ENCODE measurements around the gene SLC7A4. TPM values are rescaled to one million over a fixed set of nuclear protein-coding genes. Genes with fewer than 3 reads are reported as not detected.
A peak's percentile ranks its signal among the peaks of the same experiment; 100 is the strongest.

SLC7A4 gene
- total and polyA plus RNA-seq, 8 donors: 0.14 to 3.0 (median 0.40) TPM

- Histone ChIP-seq H3K4me1 (peaks cover 3 to 19% of the 10 kb centered on the region in 2 donors), H3K4me3 (no peak overlapping the region), H3K9me3 (no peaks in the 10 kb centered on the region), H3K27me3 (no peaks in the 10 kb centered on the region), H3K27ac (no peak overlapping the region), H3K36me3 (peaks cover 0 to 52% of the 10 kb centered on the region in 2 donors)
- intact Hi-C loops (cut with DNase I): no loop called here
- no peak for TF ChIP-seq CTCF (IDR thresholded peaks at IDR 0.05)
- DNase-seq (no peak), ATAC-seq (no peak)
These were observed 46.0 kb downstream of the SLC7A4 start for GRCh38 chr22:20986365-20986764.

- Histone ChIP-seq H3K4me1 (peaks cover 8 to 24% of the 10 kb centered on the region in 2 donors), H3K27ac (no peak overlapping the region), H3K27me3 (no peaks in the 10 kb centered on the region), H3K36me3 (peaks cover 0 to 45% of the 10 kb centered on the region in 2 donors), H3K4me3 (no peak overlapping the region), H3K9me3 (no peaks in the 10 kb centered on the region)
- no peak for TF ChIP-seq CTCF (IDR thresholded peaks at IDR 0.05)
- DNase-seq (no peak), ATAC-seq (no peak)
- intact Hi-C loops (cut with DNase I): no loop called here
These were observed 46.6 kb downstream of the SLC7A4 start for GRCh38 chr22:20985720-20986119.

GRCh38 chr22:20983081-20983771 is 49.1 kb downstream of the SLC7A4 start:
- intact Hi-C loops (cut with DNase I): no loop called here

GRCh38 chr22:20982563-20982882 is 49.8 kb downstream of the SLC7A4 start:
- ATAC-seq (peak; percentile 5), DNase-seq (no peak)
- peaks cover 0 to 20% of the 10 kb centered on the region in 2 donors for H3K36me3 ChIP-seq
- peaks cover 8 to 39% of the 10 kb centered on the region in 2 donors for H3K4me1 ChIP-seq
- peak overlapping the region; percentile 92 to 93 for H3K27ac ChIP-seq
- H3K27me3 ChIP-seq: no peaks in the 10 kb centered on the region
- TF ChIP-seq CTCF (IDR thresholded peaks at IDR 0.05): no peak
- intact Hi-C loops (cut with DNase I): no loop called here
- peaks cover 0 to 7% of the 10 kb centered on the region in 2 donors for H3K9me3 ChIP-seq
- peak overlapping the region; percentile 74 to 84 for H3K4me3 ChIP-seq

More at GRCh38 chr22:20983081-20983771, 49.1 kb downstream of the SLC7A4 start:
- no peak for ATAC-seq
- no peak for DNase-seq
- no peak for TF ChIP-seq CTCF (IDR thresholded peaks at IDR 0.05)
- H3K36me3 ChIP-seq: peaks cover 0 to 27% of the 10 kb centered on the region in 2 donors
- H3K4me1 ChIP-seq: peaks cover 8 to 39% of the 10 kb centered on the region in 2 donors
- H3K4me3 ChIP-seq: peak overlapping the region; percentile 74 to 84
- no peaks in the 10 kb centered on the region for H3K27me3 ChIP-seq
- peaks cover 0 to 6% of the 10 kb centered on the region in 2 donors for H3K9me3 ChIP-seq
- H3K27ac ChIP-seq: no peak overlapping the region

GRCh38 chr22:20981787-20982562 is 50.4 kb downstream of the SLC7A4 start, which contains the start of gene LZTR1:
LZTR1 (plus strand) TSS chr22:20982297; CDS start chr22:20982372, 75 bp downstream.
- Histone ChIP-seq H3K27ac (peak within 1 kb of the TSS; percentile 92 to 93), H3K9me3 (peaks cover 0 to 7% of the 10 kb centered on the region in 2 donors), H3K27me3 (no peaks in the 10 kb centered on the region), H3K36me3 (peaks cover 0 to 15% of the 10 kb centered on the region in 2 donors), H3K4me1 (peaks cover 8 to 39% of the 10 kb centered on the region in 2 donors), H3K4me3 (peak within 1 kb of the TSS; percentile 74 to 84)
- peak; percentile 85 to 97 (median 90) for DNase-seq
- TF ChIP-seq CTCF (IDR thresholded peaks at IDR 0.05): peak; percentile 34 to 39
- intact Hi-C loops (cut with DNase I): no loop called here
- ATAC-seq: peak; percentile 93
